Erythroblast (primary cell): ENCODE data around the gene SOWAHB.

Source experiments
- DNase-seq, 2 experiments: peaks; one replicate each; lab custom pipeline; 2025; lab: John Stamatoyannopoulos, UW
- GATA1 ChIP-seq: IDR thresholded peaks from 2 replicates; pipeline ENCODE4 v1.6.1; 2011; ENCODE audit warnings: low read depth, mild to moderate bottlenecking, control low read depth, low read length, moderate library complexity
- POLR2A ChIP-seq: IDR thresholded peaks from 2 replicates; pipeline ENCODE4 v1.6.1; 2011; ENCODE audit warnings: mild to moderate bottlenecking, low read length

The SOWAHB gene

GRCh38 chr4:76856243-76857073, 41.5 kb downstream of the SOWAHB start:
- DNase-seq, result no peak
- TF ChIP-seq POLR2A, result no peak
- no peak for TF ChIP-seq GATA1

GRCh38 chr4:76854858-76855257, 43.1 kb downstream of the SOWAHB start:
- DNase-seq, result no peak
- TF ChIP-seq POLR2A, result no peak
- no peak for TF ChIP-seq GATA1

- TF ChIP-seq GATA1 (no peak), POLR2A (no peak)
- DNase-seq, result no peak
Observed at GRCh38 chr4:76851375-76851774, 46.6 kb downstream of the SOWAHB start.

- DNase-seq, result no peak
- TF ChIP-seq POLR2A (no peak), GATA1 (no peak)
Observed at GRCh38 chr4:76850010-76850441, 47.9 kb downstream of the SOWAHB start.
